ENCODE results near the gene FUT9. TPM values are rescaled to one million over a fixed set of nuclear protein-coding genes. Genes with fewer than 3 reads are reported as not detected.

Gene FUT9
- total and polyA plus RNA-seq, 3 experiments from 2014 or later: not detected

- H3K4me3 Mint-ChIP-seq: no peak overlapping the region
- H3K9me3 Mint-ChIP-seq: no peaks in the 10 kb centered on the region
- H3K36me3 Mint-ChIP-seq: no peaks in the 10 kb centered on the region
- no peaks in the 10 kb centered on the region for H3K36me3 ChIP-seq (ENCODE audit: insufficient read depth, low read length)
- ChIA-PET CTCF (no interaction called here), POLR2A (no interaction called here)
- DNase-seq: no peak
- H3K27ac Mint-ChIP-seq: no peak overlapping the region
- H3K4me1 Mint-ChIP-seq: no peaks in the 10 kb centered on the region
- H3K9me3 ChIP-seq (ENCODE audit: low read length): no peaks in the 10 kb centered on the region
- no peaks in the 10 kb centered on the region for H3K4me1 ChIP-seq (ENCODE audit: insufficient read depth, low read length)
- no peaks in the 10 kb centered on the region for H3K27me3 ChIP-seq (ENCODE audit: insufficient read depth, low read length, poor library complexity, severe bottlenecking)
- H3K27me3 Mint-ChIP-seq: no peaks in the 10 kb centered on the region
- H3K4me3 ChIP-seq (ENCODE audit: low read length): no peak overlapping the region
- no peak overlapping the region for H3K27ac ChIP-seq (ENCODE audit: low read depth, low read length)
These were observed 16.9 kb downstream of the FUT9 start for GRCh38 chr6:96032661-96033060.

GRCh38 chr6:96051555-96051954 is 35.8 kb downstream of the FUT9 start:
- Histone ChIP-seq H3K4me3 (ENCODE audit: low read length) (no peak overlapping the region), H3K27me3 (ENCODE audit: insufficient read depth, low read length, poor library complexity, severe bottlenecking) (no peaks in the 10 kb centered on the region), H3K9me3 (ENCODE audit: low read length) (no peaks in the 10 kb centered on the region), H3K4me1 (ENCODE audit: insufficient read depth, low read length) (no peaks in the 10 kb centered on the region), H3K27ac (ENCODE audit: low read depth, low read length) (no peak overlapping the region), H3K36me3 (ENCODE audit: insufficient read depth, low read length) (no peaks in the 10 kb centered on the region)
- no peaks in the 10 kb centered on the region for H3K36me3 Mint-ChIP-seq
- H3K9me3 Mint-ChIP-seq: peaks cover 0 to 3% (median 0%) of the 10 kb centered on the region in 5 donors
- CTCF ChIA-PET: no interaction called here
- no peak for DNase-seq
- H3K4me1 Mint-ChIP-seq: no peaks in the 10 kb centered on the region
- POLR2A ChIA-PET: no interaction called here
- H3K4me3 Mint-ChIP-seq: no peak overlapping the region
- no peak overlapping the region for H3K27ac Mint-ChIP-seq
- H3K27me3 Mint-ChIP-seq: no peaks in the 10 kb centered on the region

DNA sequence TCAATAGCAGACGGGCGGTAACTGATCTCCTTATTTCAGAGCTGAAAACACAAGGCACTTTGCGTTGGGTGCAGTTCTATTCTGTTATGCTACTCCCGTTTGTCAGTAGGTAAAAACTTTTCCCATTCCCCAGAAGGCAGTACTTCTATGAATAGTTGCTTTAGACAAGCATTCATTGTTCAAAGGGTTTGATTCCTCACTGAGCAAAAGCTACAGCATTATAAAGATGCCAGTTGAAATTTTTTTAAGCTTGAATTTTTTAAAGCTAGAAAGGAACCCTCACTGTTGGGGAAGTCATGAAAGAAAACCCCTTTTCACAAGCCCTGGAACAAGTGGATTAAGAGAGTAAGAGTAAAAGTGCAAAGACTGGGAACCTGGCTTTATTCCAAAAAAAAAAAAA is 42.3 kb downstream of the FUT9 start:
- Mint-ChIP-seq H3K9me3 (no peaks in the 10 kb centered on the region), H3K4me1 (no peaks in the 10 kb centered on the region), H3K4me3 (no peak overlapping the region), H3K27me3 (no peaks in the 10 kb centered on the region), H3K27ac (no peak overlapping the region), H3K36me3 (no peaks in the 10 kb centered on the region)
- Histone ChIP-seq H3K9me3 (ENCODE audit: low read length) (no peaks in the 10 kb centered on the region), H3K4me3 (ENCODE audit: low read length) (no peak overlapping the region), H3K36me3 (ENCODE audit: insufficient read depth, low read length) (no peaks in the 10 kb centered on the region), H3K4me1 (ENCODE audit: insufficient read depth, low read length) (no peaks in the 10 kb centered on the region), H3K27ac (ENCODE audit: low read depth, low read length) (no peak overlapping the region), H3K27me3 (ENCODE audit: insufficient read depth, low read length, poor library complexity, severe bottlenecking) (no peaks in the 10 kb centered on the region)
- no peak for DNase-seq
- POLR2A ChIA-PET: no interaction called here
- CTCF ChIA-PET: no interaction called here

- Histone ChIP-seq H3K9me3 (ENCODE audit: low read length) (no peaks in the 10 kb centered on the region), H3K27ac (ENCODE audit: low read depth, low read length) (no peak overlapping the region), H3K4me1 (ENCODE audit: insufficient read depth, low read length) (no peaks in the 10 kb centered on the region), H3K27me3 (ENCODE audit: insufficient read depth, low read length, poor library complexity, severe bottlenecking) (no peaks in the 10 kb centered on the region), H3K36me3 (ENCODE audit: insufficient read depth, low read length) (no peaks in the 10 kb centered on the region), H3K4me3 (ENCODE audit: low read length) (no peak overlapping the region)
- ChIA-PET CTCF (no interaction called here), POLR2A (no interaction called here)
- H3K27ac Mint-ChIP-seq: no peak overlapping the region
- H3K36me3 Mint-ChIP-seq: no peaks in the 10 kb centered on the region
- H3K27me3 Mint-ChIP-seq: no peaks in the 10 kb centered on the region
- no peak overlapping the region for H3K4me3 Mint-ChIP-seq
- no peak for DNase-seq
- no peaks in the 10 kb centered on the region for H3K9me3 Mint-ChIP-seq
- H3K4me1 Mint-ChIP-seq: no peaks in the 10 kb centered on the region
These were observed 43.8 kb downstream of the FUT9 start for GRCh38 chr6:96059586-96059985.

DNA sequence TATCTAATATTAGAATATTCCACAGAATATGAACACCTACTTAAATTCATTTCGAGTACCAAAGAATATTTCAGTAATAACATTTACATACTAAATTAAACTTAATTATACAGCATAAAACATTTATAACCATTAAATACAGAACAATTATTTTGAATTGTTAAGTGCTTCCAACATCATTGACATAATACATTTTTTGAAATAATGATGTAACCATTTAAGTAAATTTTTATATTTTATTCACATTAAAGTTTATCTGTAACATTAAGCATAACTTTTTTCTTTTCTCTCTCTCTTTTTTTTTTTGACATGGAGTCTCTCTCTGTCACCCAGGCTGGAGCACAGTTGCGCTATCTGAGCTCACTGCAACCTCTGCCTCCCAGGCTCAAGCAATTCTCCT is 44.5 kb downstream of the FUT9 start:
- CTCF ChIA-PET: no interaction called here
- Mint-ChIP-seq H3K4me1 (no peaks in the 10 kb centered on the region), H3K4me3 (no peak overlapping the region), H3K27me3 (no peaks in the 10 kb centered on the region), H3K27ac (no peak overlapping the region), H3K9me3 (no peaks in the 10 kb centered on the region), H3K36me3 (no peaks in the 10 kb centered on the region)
- Histone ChIP-seq H3K36me3 (ENCODE audit: insufficient read depth, low read length) (no peaks in the 10 kb centered on the region), H3K9me3 (ENCODE audit: low read length) (no peaks in the 10 kb centered on the region), H3K27me3 (ENCODE audit: insufficient read depth, low read length, poor library complexity, severe bottlenecking) (no peaks in the 10 kb centered on the region), H3K4me3 (ENCODE audit: low read length) (no peak overlapping the region), H3K27ac (ENCODE audit: low read depth, low read length) (no peak overlapping the region), H3K4me1 (ENCODE audit: insufficient read depth, low read length) (no peaks in the 10 kb centered on the region)
- POLR2A ChIA-PET: no interaction called here
- no peak for DNase-seq

DNA sequence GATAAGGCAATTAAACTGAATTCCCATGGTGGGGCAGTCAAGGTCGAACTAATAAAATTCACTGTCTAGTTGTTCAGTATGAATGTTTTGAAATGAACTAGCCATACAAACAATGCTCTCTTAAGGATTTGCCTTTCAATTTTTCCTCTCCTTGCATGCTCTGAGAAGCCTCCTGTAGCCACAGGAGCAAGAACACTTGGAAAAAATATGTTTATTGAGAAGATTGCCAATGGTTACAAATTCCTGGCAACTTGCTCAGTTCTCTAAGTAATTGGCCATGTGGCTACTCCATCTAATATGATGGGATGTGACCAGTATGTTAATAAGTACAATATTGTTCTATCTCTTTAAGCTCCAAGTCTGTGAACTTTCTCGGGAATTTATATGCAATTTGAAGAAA is 49.4 kb downstream of the FUT9 start:
- Histone ChIP-seq H3K4me1 (ENCODE audit: insufficient read depth, low read length) (no peaks in the 10 kb centered on the region), H3K27me3 (ENCODE audit: insufficient read depth, low read length, poor library complexity, severe bottlenecking) (no peaks in the 10 kb centered on the region), H3K36me3 (ENCODE audit: insufficient read depth, low read length) (no peaks in the 10 kb centered on the region), H3K9me3 (ENCODE audit: low read length) (no peaks in the 10 kb centered on the region), H3K4me3 (ENCODE audit: low read length) (no peak overlapping the region), H3K27ac (ENCODE audit: low read depth, low read length) (no peak overlapping the region)
- no peak overlapping the region for H3K27ac Mint-ChIP-seq
- DNase-seq: no peak
- no peaks in the 10 kb centered on the region for H3K4me1 Mint-ChIP-seq
- H3K27me3 Mint-ChIP-seq: no peaks in the 10 kb centered on the region
- ChIA-PET CTCF (no interaction called here), POLR2A (no interaction called here)
- H3K9me3 Mint-ChIP-seq: no peaks in the 10 kb centered on the region
- H3K36me3 Mint-ChIP-seq: no peaks in the 10 kb centered on the region
- H3K4me3 Mint-ChIP-seq: no peak overlapping the region

DNA sequence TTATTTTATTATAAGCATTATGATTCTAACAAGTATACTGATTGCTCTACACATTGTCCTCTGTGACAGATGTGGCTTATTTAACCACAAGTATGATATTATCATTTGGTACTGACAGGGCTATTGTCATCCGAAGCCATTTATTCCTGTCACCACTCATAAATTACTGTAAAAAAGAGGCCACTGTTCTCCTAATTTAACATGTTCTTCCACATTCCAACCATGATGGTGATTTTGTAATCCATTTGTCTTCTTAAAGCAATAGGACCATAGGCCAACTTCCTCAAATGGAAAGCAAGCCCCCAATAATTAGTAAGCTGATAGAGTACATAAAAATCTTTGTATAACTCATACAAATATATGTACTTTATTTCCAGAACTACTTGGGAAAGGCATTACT is 50.6 kb downstream of the FUT9 start:
- no peaks in the 10 kb centered on the region for H3K36me3 ChIP-seq (ENCODE audit: insufficient read depth, low read length)
- H3K27me3 Mint-ChIP-seq: no peaks in the 10 kb centered on the region
- ChIA-PET CTCF (no interaction called here), POLR2A (no interaction called here)
- H3K27ac ChIP-seq (ENCODE audit: low read depth, low read length): no peak overlapping the region
- no peak overlapping the region for H3K4me3 ChIP-seq (ENCODE audit: low read length)
- H3K4me3 Mint-ChIP-seq: no peak overlapping the region
- H3K9me3 Mint-ChIP-seq: no peaks in the 10 kb centered on the region
- H3K27me3 ChIP-seq (ENCODE audit: insufficient read depth, low read length, poor library complexity, severe bottlenecking): no peaks in the 10 kb centered on the region
- no peak for DNase-seq
- H3K36me3 Mint-ChIP-seq: no peaks in the 10 kb centered on the region
- no peak overlapping the region for H3K27ac Mint-ChIP-seq
- no peaks in the 10 kb centered on the region for H3K4me1 Mint-ChIP-seq
- no peaks in the 10 kb centered on the region for H3K9me3 ChIP-seq (ENCODE audit: low read length)
- no peaks in the 10 kb centered on the region for H3K4me1 ChIP-seq (ENCODE audit: insufficient read depth, low read length)

GRCh38 chr6:96073555-96073954 is 57.8 kb downstream of the FUT9 start:
- H3K4me3 Mint-ChIP-seq: no peak overlapping the region
- H3K9me3 ChIP-seq (ENCODE audit: low read length): no peaks in the 10 kb centered on the region
- POLR2A ChIA-PET: no interaction called here

DNA sequence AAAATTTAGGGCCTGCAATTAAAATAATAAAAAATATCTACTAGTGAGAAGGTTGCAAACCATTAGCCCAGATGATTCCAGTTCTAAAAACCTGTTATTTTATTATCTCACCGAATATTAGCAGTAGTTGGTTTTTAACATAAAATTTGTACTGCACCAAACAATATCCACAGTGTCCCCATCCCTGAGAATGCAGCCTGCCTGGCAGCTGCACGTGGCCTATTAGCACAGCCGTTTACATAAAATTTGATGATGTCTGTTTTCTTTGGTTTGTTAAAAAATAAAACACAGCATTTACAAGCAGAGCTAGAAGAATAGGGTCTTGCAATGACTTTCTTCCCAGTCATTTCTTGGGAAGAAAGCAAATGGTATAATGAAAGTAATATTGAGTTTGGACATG is 58.2 kb downstream of the FUT9 start:
- no peaks in the 10 kb centered on the region for H3K27me3 Mint-ChIP-seq
- Histone ChIP-seq H3K27me3 (ENCODE audit: insufficient read depth, low read length, poor library complexity, severe bottlenecking) (no peaks in the 10 kb centered on the region), H3K36me3 (ENCODE audit: insufficient read depth, low read length) (no peaks in the 10 kb centered on the region), H3K4me1 (ENCODE audit: insufficient read depth, low read length) (no peaks in the 10 kb centered on the region), H3K4me3 (ENCODE audit: low read length) (no peak overlapping the region), H3K9me3 (ENCODE audit: low read length) (no peaks in the 10 kb centered on the region), H3K27ac (ENCODE audit: low read depth, low read length) (no peak overlapping the region)
- ChIA-PET CTCF (no interaction called here), POLR2A (no interaction called here)
- H3K4me1 Mint-ChIP-seq: no peaks in the 10 kb centered on the region
- DNase-seq: no peak
- H3K27ac Mint-ChIP-seq: no peak overlapping the region
- no peak overlapping the region for H3K4me3 Mint-ChIP-seq
- H3K9me3 Mint-ChIP-seq: peaks cover 0 to 2% (median 0%) of the 10 kb centered on the region in 5 donors
- no peaks in the 10 kb centered on the region for H3K36me3 Mint-ChIP-seq

More at GRCh38 chr6:96073555-96073954, 57.8 kb downstream of the FUT9 start:
- Histone ChIP-seq H3K36me3 (ENCODE audit: insufficient read depth, low read length) (no peaks in the 10 kb centered on the region), H3K4me1 (ENCODE audit: insufficient read depth, low read length) (no peaks in the 10 kb centered on the region), H3K27me3 (ENCODE audit: insufficient read depth, low read length, poor library complexity, severe bottlenecking) (no peaks in the 10 kb centered on the region), H3K4me3 (ENCODE audit: low read length) (no peak overlapping the region), H3K27ac (ENCODE audit: low read depth, low read length) (no peak overlapping the region)
- CTCF ChIA-PET: no interaction called here
- Mint-ChIP-seq H3K36me3 (no peaks in the 10 kb centered on the region), H3K9me3 (peaks cover 0 to 2% (median 0%) of the 10 kb centered on the region in 5 donors), H3K4me1 (no peaks in the 10 kb centered on the region), H3K27me3 (no peaks in the 10 kb centered on the region), H3K27ac (no peak overlapping the region)
- DNase-seq: no peak
